Frontal cortex (tissue), 1 donor: ENCODE measurements around the gene GPR171. TPM values are rescaled to one million over a fixed set of nuclear protein-coding genes. Genes with fewer than 3 reads are reported as not detected.

Source experiments
- small RNA-seq: library from RNA; depleted of rRNA; stranded (forward); fragments of <200 nt; gene quantifications from one replicate; pipeline ENCODE3, GENCODE V24; 2014
- total RNA-seq: library from RNA; depleted of rRNA; stranded (reverse); fragments of >200 nt; gene quantifications from one replicate; pipeline ENCODE4 v1.2.3, GENCODE V29; 2014

The GPR171 gene
- total RNA-seq, 1 donor from 2014 or later, result not detected

Small RNA genes within 50 kb of the gene (small RNA-seq; reads per million reads assigned to genes)
- not detected for gene RNA5SP145

Other genes with a start within 250 kb of the GPR171 start
- gene CLRN1, start 230.5 kb downstream of the GPR171 start, total RNA-seq, result not detected
- gene MED12L, start 117.6 kb downstream of the GPR171 start, total RNA-seq, result 6.1 TPM
- gene P2RY14, start 75.3 kb upstream of the GPR171 start, total RNA-seq, result 1.2 TPM
- not detected for gene GPR87, start 113.6 kb upstream of the GPR171 start, total RNA-seq
- gene P2RY13, start 126.3 kb upstream of the GPR171 start, total RNA-seq, result 1.6 TPM
- gene P2RY12, start 181.5 kb upstream of the GPR171 start, total RNA-seq, result 17.5 TPM